Measurements from ENCODE around the gene ABLIM2. TPM values are rescaled to one million over a fixed set of nuclear protein-coding genes. Genes with fewer than 3 reads are reported as not detected.

ABLIM2 gene
- total RNA-seq, 1 experiment from 2014 or later: 1.0 TPM

GRCh38 chr4:8141935-8142334 lies 16.7 kb downstream of the ABLIM2 start:
- H3K4ac ChIP-seq (ENCODE audit: low read depth, low read length): no peak overlapping the region
- no peak overlapping the region for H2BK5ac ChIP-seq (ENCODE audit: insufficient read length, low read length)
- no peak overlapping the region for H2BK120ac ChIP-seq (ENCODE audit: low read depth, low read length, poor library complexity, severe bottlenecking)
- H4K91ac ChIP-seq (ENCODE audit: insufficient read length, low read depth, low read length): no peak overlapping the region
- H3K4me3 Mint-ChIP-seq: no peak overlapping the region
- no peak overlapping the region for H2BK12ac ChIP-seq (ENCODE audit: insufficient read length, low read depth, low read length)
- H2AK5ac ChIP-seq (ENCODE audit: insufficient read length, low read length): no peak overlapping the region
- no peaks in the 10 kb centered on the region for H3K4me1 ChIP-seq (ENCODE audit: insufficient read depth, low read length)
- no peak overlapping the region for H2BK15ac ChIP-seq (ENCODE audit: low read depth, low read length)
- no peaks in the 10 kb centered on the region for H3K23me2 ChIP-seq (ENCODE audit: insufficient read length, low read depth, low read length, poor library complexity, severe bottlenecking)
- H3K4me2 ChIP-seq (ENCODE audit: insufficient read depth, insufficient read length, low read length): no peak overlapping the region
- no CpG with 5 or more reads among the region's 9 CpGs for WGBS (ENCODE audit: extremely low coverage, insufficient read length, low lambda C conversion rate)
- no peak overlapping the region for H3K27ac ChIP-seq (ENCODE audit: insufficient read length, low read depth, low read length)
- H3K36me3 Mint-ChIP-seq (ENCODE audit: insufficient read depth in 1 of 3, low read depth in 3 of 3): peaks cover 2 to 4% (median 3%) of the 10 kb centered on the region in 3 experiments; a peak in 2 of 7 replicates
- H3K27ac Mint-ChIP-seq: peak overlapping the region in 1 of 3 experiments; percentile 95; a peak in 1 of 7 replicates
- H3K23ac ChIP-seq (ENCODE audit: insufficient read length, low read depth, low read length): no peak overlapping the region
- H3T11ph ChIP-seq (ENCODE audit: low read length): no peak overlapping the region
- H3K9me3 Mint-ChIP-seq: peaks cover 5 to 6% of the 10 kb centered on the region in 2 experiments; a peak in 3 of 5 replicates
- H3K27me3 ChIP-seq (ENCODE audit: insufficient read depth, low read length): no peaks in the 10 kb centered on the region
- H3K56ac ChIP-seq (ENCODE audit: insufficient read length, low read depth, low read length): no peak overlapping the region
- peaks cover 13 to 19% of the 10 kb centered on the region in 2 experiments for H3K4me1 Mint-ChIP-seq
- H3K79me2 ChIP-seq (ENCODE audit: insufficient read depth, low read length): no peaks in the 10 kb centered on the region
- no peak overlapping the region for H4K5ac ChIP-seq (ENCODE audit: insufficient read length, low read depth, low read length)
- H2AFZ ChIP-seq (ENCODE audit: low read length): no peak overlapping the region
- no peaks in the 10 kb centered on the region for H4K20me1 ChIP-seq (ENCODE audit: control insufficient read depth, insufficient read depth, insufficient read length)
- H3K27me3 Mint-ChIP-seq (ENCODE audit: low read depth): peaks cover 3% of the 10 kb centered on the region
- no peak overlapping the region for H3K14ac ChIP-seq (ENCODE audit: insufficient read depth, low read length)
- H3K9me3 ChIP-seq (ENCODE audit: control insufficient read depth, low read depth, low read length): no peaks in the 10 kb centered on the region
- no peak for TF ChIP-seq CTCF (conservative IDR thresholded peaks at IDR 0.05)
- H2BK20ac ChIP-seq (ENCODE audit: low read depth, low read length, poor library complexity, severe bottlenecking): no peak overlapping the region
- no peak overlapping the region for H4K8ac ChIP-seq (replicated peaks; ENCODE audit: insufficient read length, low read depth, low read length)
- H3K79me1 ChIP-seq (ENCODE audit: insufficient read depth, low read depth, low read length, poor library complexity, severe bottlenecking): no peaks in the 10 kb centered on the region
- DNase-seq: no peak
- no peak overlapping the region for H3K9ac ChIP-seq (ENCODE audit: extremely low read depth, insufficient read length, low read length)
- H3K18ac ChIP-seq (ENCODE audit: insufficient read length, low read depth, low read length): no peak overlapping the region
